HepG2 (cell line): ENCODE results near the gene GGA2. TPM values are rescaled to one million over a fixed set of nuclear protein-coding genes. Genes with fewer than 3 reads are reported as not detected.
A peak's percentile ranks its signal among the peaks of the same experiment; 100 is the strongest.

Source experiments
- ASH2L ChIP-seq: fragments of 300-600, 200-600 bp; sonication (generic); IDR thresholded peaks from 2 replicates; pipeline ENCODE4 v1.7.0; 2017; ENCODE audit warnings: low read depth, mild to moderate bottlenecking, moderate library complexity, mixed read lengths, low read length; ENCODE audit not compliant: insufficient read length
- ATF7 ChIP-seq, 2 experiments: fragments of 450-650 bp in 1 of 2; sonication (generic) in 1 of 2; formaldehyde crosslinking in 1 of 2; IDR thresholded peaks; 2 replicates each; pipeline versions ENCODE4 v1.4.0 to v1.6.1; 2016 to 2020; ENCODE audit warnings: antibody characterized with exemption in 1 of 2, mild to moderate bottlenecking in 1 of 2, missing genetic modification reagents in 1 of 2
- BRD4 ChIP-seq: sonication (generic); formaldehyde crosslinking; IDR thresholded peaks from 2 replicates; pipeline ENCODE4 v1.4.0; 2020; ENCODE audit warnings: missing genetic modification reagents
- HES4 ChIP-seq: sonication (generic); formaldehyde crosslinking; IDR thresholded peaks from 2 replicates; pipeline ENCODE4 v1.9.0; 2021; ENCODE audit warnings: mild to moderate bottlenecking, missing genetic modification reagents, borderline replicate concordance
- HNRNPUL1 ChIP-seq: fragments of 200-400 bp; formaldehyde crosslinking; IDR thresholded peaks from 2 replicates; pipeline ENCODE4 v1.6.1; 2017; ENCODE audit warnings: low read depth, mild to moderate bottlenecking, low read length, moderate library complexity
- IKZF1 ChIP-seq: fragments of 450-650 bp; IDR thresholded peaks from 2 replicates; pipeline ENCODE4 v1.7.1; 2016
- IRX3 ChIP-seq: sonication (generic); formaldehyde crosslinking; IDR thresholded peaks from 2 replicates; pipeline ENCODE4 v1.8.1; 2023; ENCODE audit warnings: mild to moderate bottlenecking, low read depth, missing genetic modification reagents, borderline replicate concordance
- MXI1 ChIP-seq: IDR thresholded peaks from 3 replicates; pipeline ENCODE4 v1.6.1; 2012; ENCODE audit warnings: low read depth, low read length, inconsistent platforms, borderline replicate concordance
- NCOA5 ChIP-seq: sonication (generic); formaldehyde crosslinking; IDR thresholded peaks from 2 replicates; pipeline ENCODE4 v1.4.0; 2020; ENCODE audit warnings: missing genetic modification reagents
- NFE2L1 ChIP-seq: sonication (generic); formaldehyde crosslinking; IDR thresholded peaks from 2 replicates; pipeline ENCODE4 v1.4.0; 2020; ENCODE audit warnings: missing genetic modification reagents, mild to moderate bottlenecking, borderline replicate concordance
- SAP130 ChIP-seq: IDR thresholded peaks from 2 replicates; pipeline ENCODE4 v1.6.1; 2016; ENCODE audit warnings: low read depth
- TGIF2 ChIP-seq: IDR thresholded peaks from 2 replicates; pipeline ENCODE4 v1.6.1; 2016; ENCODE audit warnings: control low read depth, missing compliant biosample characterization
- ZMAT3 ChIP-seq: sonication (generic); formaldehyde crosslinking; conservative IDR thresholded peaks from 2 replicates; pipeline ENCODE4 v1.7.0; 2021; ENCODE audit warnings: missing genetic modification reagents
- ZNF20 ChIP-seq: sonication (generic); formaldehyde crosslinking; IDR thresholded peaks from 2 replicates; pipeline ENCODE4 v1.4.0; 2020; ENCODE audit warnings: mild to moderate bottlenecking, moderate library complexity, missing genetic modification reagents
- ZNF207 ChIP-seq: fragments of 450-650 bp; IDR thresholded peaks from 2 replicates; pipeline ENCODE4 v1.6.1; 2016; ENCODE audit warnings: antibody characterized with exemption, borderline replicate concordance
- ZNF234 ChIP-seq: sonication (generic); formaldehyde crosslinking; conservative IDR thresholded peaks from 2 replicates; pipeline ENCODE4 v1.5.1; 2020; ENCODE audit warnings: mild to moderate bottlenecking, missing genetic modification reagents
- ZNF577 ChIP-seq: sonication (generic); formaldehyde crosslinking; IDR thresholded peaks from 2 replicates; pipeline ENCODE4 v1.4.0; 2020; ENCODE audit warnings: mild to moderate bottlenecking, low read depth, missing genetic modification reagents, borderline replicate concordance
- ZNF780A ChIP-seq: sonication (generic); formaldehyde crosslinking; IDR thresholded peaks from 2 replicates; pipeline ENCODE4 v1.8.0; 2022; ENCODE audit warnings: mild to moderate bottlenecking, missing genetic modification reagents, moderate library complexity
- ZNF781 ChIP-seq: sonication (generic); formaldehyde crosslinking; IDR thresholded peaks from 2 replicates; pipeline ENCODE4 v1.5.1; 2020; ENCODE audit warnings: borderline replicate concordance, mild to moderate bottlenecking, missing genetic modification reagents; ENCODE audit errors: not compliant biosample characterization
- ZNF816 ChIP-seq: sonication (generic); formaldehyde crosslinking; IDR thresholded peaks from 2 replicates; pipeline ENCODE4 v1.8.0; 2022; ENCODE audit warnings: missing genetic modification reagents, mild to moderate bottlenecking, borderline replicate concordance
- ZSCAN29 ChIP-seq: sonication (generic); formaldehyde crosslinking; conservative IDR thresholded peaks from 2 replicates; pipeline ENCODE4 v1.4.0; 2020; ENCODE audit warnings: mild to moderate bottlenecking, missing genetic modification reagents
- polyA plus RNA-seq, 8 experiments: library from polyadenylated mRNA; depleted of rRNA in 3 of 8; stranded (reverse) in 7 of 8; unstranded in 1 of 8; fragments of >200 nt; fragmentation: Illumina TruSeq in 4 of 8; extraction: Trizol in 4 of 8; gene quantifications; 2 replicates each; pipeline versions ENCODE4 v1.2.1 to v1.2.3, GENCODE V29; 2011 to 2016; ENCODE audit warnings: low read depth in 4 of 8, missing spikeins in 1 of 8, mixed read lengths in 1 of 8; ENCODE audit not compliant: insufficient read depth in 1 of 8
- total RNA-seq, 5 experiments: library from RNA; depleted of rRNA; stranded (reverse); fragments of >200 nt; fragmentation: Illumina TruSeq; extraction: Trizol; gene quantifications; 2 replicates each; pipeline ENCODE4 v1.2.3, GENCODE V29; 2016; ENCODE audit warnings: low read depth in 1 of 5
- TF ChIP-seq, protein P1 (sequence below): sonication (generic); formaldehyde crosslinking; conservative IDR thresholded peaks from 2 replicates; pipeline ENCODE4 v1.4.0; 2020; ENCODE audit warnings: missing genetic modification reagents
- TF ChIP-seq, protein P2 (sequence below): sonication (generic); formaldehyde crosslinking; IDR thresholded peaks from 2 replicates; pipeline ENCODE4 v1.4.0; 2020; ENCODE audit warnings: missing genetic modification reagents
- TF ChIP-seq, protein P3 (sequence below): sonication (generic); formaldehyde crosslinking; IDR thresholded peaks from 2 replicates; pipeline ENCODE4 v1.9.0; 2021; ENCODE audit warnings: missing genetic modification reagents, mild to moderate bottlenecking, borderline replicate concordance

The GGA2 gene
- total and polyA plus RNA-seq, 2 of the 13 experiments (the other 11 are each of a cell fraction or from before 2014, with no cell fraction given), result 51.5 to 69.8 TPM

DNA sequence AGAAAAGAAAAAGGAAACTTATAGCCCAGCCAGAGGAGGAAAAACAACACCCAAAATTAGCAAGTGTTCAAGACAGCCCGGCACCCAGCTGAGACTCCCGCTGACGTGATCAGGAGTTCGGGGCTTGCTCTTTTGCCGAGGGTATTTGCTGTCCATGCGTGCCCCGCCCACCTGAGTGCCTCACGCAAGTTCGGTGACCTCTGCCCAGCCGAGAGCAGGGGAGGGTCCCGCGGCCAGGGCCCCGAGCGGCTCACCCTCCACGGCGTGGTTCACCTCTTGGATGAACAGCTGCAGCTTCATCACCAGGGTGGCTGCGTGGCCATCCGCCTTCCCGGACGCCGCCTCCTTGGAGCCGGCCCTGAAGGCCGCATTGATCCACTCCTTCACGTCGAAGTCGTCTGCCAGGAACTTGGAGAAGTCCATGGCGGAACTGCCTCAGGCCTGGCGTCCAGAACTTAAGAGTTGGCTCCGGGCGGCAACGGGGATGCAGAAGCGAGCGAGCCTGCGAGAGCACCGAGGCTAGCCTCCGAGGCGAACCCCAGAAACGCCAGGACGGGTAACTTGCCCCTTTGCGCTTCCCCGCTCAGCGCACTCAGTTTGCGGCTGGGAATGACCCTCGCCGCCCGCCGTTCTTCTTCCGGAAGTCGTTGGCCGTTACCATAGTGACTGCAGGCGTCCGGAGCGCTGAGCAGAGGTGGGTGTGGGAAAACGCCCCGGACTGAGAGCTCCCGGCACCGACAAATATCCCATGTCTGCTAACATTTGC is 57.5 kb downstream of the GGA2 start, which contains the start of gene COG7 (continued):
- TF ChIP-seq IRX3 (CRISPR knock-in tag), result peak; percentile 94; the same call in 1 of the 2 replicates
- 0 out of 2 replicates have a peak, but pooled peaks have one; percentile 89 for TF ChIP-seq NCOA5 (CRISPR knock-in tag)
- TF ChIP-seq HNRNPUL1, result no peak
- peak; percentile 99 for TF ChIP-seq ZNF781 (CRISPR knock-in tag)
- TF ChIP-seq ZNF20 (CRISPR knock-in tag), result no peak
- peak; percentile 82; the same call in 1 of the 2 replicates for TF ChIP-seq ZSCAN29
- TF ChIP-seq, protein P1, sequence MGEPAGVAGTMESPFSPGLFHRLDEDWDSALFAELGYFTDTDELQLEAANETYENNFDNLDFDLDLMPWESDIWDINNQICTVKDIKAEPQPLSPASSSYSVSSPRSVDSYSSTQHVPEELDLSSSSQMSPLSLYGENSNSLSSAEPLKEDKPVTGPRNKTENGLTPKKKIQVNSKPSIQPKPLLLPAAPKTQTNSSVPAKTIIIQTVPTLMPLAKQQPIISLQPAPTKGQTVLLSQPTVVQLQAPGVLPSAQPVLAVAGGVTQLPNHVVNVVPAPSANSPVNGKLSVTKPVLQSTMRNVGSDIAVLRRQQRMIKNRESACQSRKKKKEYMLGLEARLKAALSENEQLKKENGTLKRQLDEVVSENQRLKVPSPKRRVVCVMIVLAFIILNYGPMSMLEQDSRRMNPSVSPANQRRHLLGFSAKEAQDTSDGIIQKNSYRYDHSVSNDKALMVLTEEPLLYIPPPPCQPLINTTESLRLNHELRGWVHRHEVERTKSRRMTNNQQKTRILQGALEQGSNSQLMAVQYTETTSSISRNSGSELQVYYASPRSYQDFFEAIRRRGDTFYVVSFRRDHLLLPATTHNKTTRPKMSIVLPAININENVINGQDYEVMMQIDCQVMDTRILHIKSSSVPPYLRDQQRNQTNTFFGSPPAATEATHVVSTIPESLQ, result peak; percentile 94; the same call in 1 of the 2 replicates
- TF ChIP-seq IKZF1, result no peak
- no peak for TF ChIP-seq ZNF207
- TF ChIP-seq NFE2L1 (CRISPR knock-in tag), result peak; percentile 60; the same call in 1 of the 2 replicates
- no peak for TF ChIP-seq ATF7 (IDR thresholded peaks at IDR 0.05)
- TF ChIP-seq ATF7 (CRISPR knock-in tag; IDR thresholded peaks at IDR 0.05), result peak; percentile 81
- peak; percentile 66; the same call in 1 of the 2 replicates for TF ChIP-seq ZNF234 (CRISPR knock-in tag)
- peak; percentile 100 for TF ChIP-seq SAP130 (CRISPR knock-in tag)
- peak; percentile 94 for TF ChIP-seq TGIF2 (CRISPR knock-in tag)
- TF ChIP-seq ASH2L, result peak; percentile 98
- TF ChIP-seq, protein P2, sequence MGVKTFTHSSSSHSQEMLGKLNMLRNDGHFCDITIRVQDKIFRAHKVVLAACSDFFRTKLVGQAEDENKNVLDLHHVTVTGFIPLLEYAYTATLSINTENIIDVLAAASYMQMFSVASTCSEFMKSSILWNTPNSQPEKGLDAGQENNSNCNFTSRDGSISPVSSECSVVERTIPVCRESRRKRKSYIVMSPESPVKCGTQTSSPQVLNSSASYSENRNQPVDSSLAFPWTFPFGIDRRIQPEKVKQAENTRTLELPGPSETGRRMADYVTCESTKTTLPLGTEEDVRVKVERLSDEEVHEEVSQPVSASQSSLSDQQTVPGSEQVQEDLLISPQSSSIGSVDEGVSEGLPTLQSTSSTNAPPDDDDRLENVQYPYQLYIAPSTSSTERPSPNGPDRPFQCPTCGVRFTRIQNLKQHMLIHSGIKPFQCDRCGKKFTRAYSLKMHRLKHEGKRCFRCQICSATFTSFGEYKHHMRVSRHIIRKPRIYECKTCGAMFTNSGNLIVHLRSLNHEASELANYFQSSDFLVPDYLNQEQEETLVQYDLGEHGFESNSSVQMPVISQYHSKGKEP, result no peak
- TF ChIP-seq, protein P3, sequence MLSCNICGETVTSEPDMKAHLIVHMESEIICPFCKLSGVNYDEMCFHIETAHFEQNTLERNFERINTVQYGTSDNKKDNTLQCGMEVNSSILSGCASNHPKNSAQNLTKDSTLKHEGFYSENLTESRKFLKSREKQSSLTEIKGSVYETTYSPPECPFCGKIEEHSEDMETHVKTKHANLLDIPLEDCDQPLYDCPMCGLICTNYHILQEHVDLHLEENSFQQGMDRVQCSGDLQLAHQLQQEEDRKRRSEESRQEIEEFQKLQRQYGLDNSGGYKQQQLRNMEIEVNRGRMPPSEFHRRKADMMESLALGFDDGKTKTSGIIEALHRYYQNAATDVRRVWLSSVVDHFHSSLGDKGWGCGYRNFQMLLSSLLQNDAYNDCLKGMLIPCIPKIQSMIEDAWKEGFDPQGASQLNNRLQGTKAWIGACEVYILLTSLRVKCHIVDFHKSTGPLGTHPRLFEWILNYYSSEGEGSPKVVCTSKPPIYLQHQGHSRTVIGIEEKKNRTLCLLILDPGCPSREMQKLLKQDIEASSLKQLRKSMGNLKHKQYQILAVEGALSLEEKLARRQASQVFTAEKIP (CRISPR knock-in tag), result peak; percentile 94; the same call in 1 of the 2 replicates
- no peak for TF ChIP-seq ZNF577
- peak; percentile 92 for TF ChIP-seq ZMAT3 (CRISPR knock-in tag)
- TF ChIP-seq ZNF780A (CRISPR knock-in tag), result peak; percentile 40; the same call in 1 of the 2 replicates
- peak; percentile 81; the same call in 1 of the 2 replicates for TF ChIP-seq ZNF816 (CRISPR knock-in tag)
- TF ChIP-seq BRD4 (CRISPR knock-in tag), result peak; percentile 93
- peak; percentile 96 for TF ChIP-seq HES4 (CRISPR knock-in tag)
- TF ChIP-seq MXI1, result peak; percentile 98
